Measurements from ENCODE around the gene NECTIN4. TPM values are rescaled to one million over a fixed set of nuclear protein-coding genes. Genes with fewer than 3 reads are reported as not detected.

NECTIN4 gene
- total and polyA plus RNA-seq, 2 of the 8 experiments (the other 6 are each of a cell fraction or from before 2014, with no cell fraction given), result 0.19 to 0.71 TPM

DNA sequence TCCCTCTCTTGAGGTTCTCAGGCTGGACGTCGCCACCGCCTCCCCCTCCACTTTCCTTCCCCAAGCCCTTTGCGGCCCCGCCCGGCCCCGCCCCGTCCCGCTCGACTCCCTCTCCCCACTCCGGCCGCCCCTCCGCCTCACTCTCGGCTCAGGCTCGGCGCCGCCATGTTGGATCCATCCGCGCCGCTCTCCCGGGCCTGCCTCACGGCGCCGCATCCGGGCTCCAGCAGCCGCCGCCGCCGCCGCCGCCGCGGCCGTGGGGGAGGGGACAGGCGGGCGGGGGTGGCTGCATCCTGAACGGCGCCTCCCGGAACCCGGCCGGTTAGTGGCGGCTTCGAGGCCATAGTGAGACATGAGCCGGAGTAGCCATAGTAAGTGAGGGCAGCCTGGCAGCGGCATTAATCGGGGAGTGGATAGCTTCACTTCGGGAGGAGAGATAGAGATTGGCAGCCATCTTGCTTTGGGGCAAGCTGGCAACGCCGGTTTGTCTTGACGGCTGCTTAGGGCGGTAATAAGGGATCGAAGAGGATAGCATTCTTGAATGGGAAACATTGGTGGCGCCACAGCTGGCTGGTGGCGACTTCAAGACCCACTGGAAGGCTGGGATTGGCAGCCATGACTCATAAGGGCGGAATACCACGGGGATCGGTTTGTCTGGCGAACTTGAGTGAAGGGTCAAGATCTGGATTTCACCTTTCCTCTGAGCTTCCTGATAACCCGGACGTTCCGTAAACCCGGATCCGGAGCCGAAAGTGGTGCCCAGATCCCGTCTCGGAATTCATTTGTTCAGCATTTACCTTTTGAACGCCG is 43.3 kb upstream of the NECTIN4 start, which contains the start of gene DEDD (continued):
- TF ChIP-seq, protein P1, sequence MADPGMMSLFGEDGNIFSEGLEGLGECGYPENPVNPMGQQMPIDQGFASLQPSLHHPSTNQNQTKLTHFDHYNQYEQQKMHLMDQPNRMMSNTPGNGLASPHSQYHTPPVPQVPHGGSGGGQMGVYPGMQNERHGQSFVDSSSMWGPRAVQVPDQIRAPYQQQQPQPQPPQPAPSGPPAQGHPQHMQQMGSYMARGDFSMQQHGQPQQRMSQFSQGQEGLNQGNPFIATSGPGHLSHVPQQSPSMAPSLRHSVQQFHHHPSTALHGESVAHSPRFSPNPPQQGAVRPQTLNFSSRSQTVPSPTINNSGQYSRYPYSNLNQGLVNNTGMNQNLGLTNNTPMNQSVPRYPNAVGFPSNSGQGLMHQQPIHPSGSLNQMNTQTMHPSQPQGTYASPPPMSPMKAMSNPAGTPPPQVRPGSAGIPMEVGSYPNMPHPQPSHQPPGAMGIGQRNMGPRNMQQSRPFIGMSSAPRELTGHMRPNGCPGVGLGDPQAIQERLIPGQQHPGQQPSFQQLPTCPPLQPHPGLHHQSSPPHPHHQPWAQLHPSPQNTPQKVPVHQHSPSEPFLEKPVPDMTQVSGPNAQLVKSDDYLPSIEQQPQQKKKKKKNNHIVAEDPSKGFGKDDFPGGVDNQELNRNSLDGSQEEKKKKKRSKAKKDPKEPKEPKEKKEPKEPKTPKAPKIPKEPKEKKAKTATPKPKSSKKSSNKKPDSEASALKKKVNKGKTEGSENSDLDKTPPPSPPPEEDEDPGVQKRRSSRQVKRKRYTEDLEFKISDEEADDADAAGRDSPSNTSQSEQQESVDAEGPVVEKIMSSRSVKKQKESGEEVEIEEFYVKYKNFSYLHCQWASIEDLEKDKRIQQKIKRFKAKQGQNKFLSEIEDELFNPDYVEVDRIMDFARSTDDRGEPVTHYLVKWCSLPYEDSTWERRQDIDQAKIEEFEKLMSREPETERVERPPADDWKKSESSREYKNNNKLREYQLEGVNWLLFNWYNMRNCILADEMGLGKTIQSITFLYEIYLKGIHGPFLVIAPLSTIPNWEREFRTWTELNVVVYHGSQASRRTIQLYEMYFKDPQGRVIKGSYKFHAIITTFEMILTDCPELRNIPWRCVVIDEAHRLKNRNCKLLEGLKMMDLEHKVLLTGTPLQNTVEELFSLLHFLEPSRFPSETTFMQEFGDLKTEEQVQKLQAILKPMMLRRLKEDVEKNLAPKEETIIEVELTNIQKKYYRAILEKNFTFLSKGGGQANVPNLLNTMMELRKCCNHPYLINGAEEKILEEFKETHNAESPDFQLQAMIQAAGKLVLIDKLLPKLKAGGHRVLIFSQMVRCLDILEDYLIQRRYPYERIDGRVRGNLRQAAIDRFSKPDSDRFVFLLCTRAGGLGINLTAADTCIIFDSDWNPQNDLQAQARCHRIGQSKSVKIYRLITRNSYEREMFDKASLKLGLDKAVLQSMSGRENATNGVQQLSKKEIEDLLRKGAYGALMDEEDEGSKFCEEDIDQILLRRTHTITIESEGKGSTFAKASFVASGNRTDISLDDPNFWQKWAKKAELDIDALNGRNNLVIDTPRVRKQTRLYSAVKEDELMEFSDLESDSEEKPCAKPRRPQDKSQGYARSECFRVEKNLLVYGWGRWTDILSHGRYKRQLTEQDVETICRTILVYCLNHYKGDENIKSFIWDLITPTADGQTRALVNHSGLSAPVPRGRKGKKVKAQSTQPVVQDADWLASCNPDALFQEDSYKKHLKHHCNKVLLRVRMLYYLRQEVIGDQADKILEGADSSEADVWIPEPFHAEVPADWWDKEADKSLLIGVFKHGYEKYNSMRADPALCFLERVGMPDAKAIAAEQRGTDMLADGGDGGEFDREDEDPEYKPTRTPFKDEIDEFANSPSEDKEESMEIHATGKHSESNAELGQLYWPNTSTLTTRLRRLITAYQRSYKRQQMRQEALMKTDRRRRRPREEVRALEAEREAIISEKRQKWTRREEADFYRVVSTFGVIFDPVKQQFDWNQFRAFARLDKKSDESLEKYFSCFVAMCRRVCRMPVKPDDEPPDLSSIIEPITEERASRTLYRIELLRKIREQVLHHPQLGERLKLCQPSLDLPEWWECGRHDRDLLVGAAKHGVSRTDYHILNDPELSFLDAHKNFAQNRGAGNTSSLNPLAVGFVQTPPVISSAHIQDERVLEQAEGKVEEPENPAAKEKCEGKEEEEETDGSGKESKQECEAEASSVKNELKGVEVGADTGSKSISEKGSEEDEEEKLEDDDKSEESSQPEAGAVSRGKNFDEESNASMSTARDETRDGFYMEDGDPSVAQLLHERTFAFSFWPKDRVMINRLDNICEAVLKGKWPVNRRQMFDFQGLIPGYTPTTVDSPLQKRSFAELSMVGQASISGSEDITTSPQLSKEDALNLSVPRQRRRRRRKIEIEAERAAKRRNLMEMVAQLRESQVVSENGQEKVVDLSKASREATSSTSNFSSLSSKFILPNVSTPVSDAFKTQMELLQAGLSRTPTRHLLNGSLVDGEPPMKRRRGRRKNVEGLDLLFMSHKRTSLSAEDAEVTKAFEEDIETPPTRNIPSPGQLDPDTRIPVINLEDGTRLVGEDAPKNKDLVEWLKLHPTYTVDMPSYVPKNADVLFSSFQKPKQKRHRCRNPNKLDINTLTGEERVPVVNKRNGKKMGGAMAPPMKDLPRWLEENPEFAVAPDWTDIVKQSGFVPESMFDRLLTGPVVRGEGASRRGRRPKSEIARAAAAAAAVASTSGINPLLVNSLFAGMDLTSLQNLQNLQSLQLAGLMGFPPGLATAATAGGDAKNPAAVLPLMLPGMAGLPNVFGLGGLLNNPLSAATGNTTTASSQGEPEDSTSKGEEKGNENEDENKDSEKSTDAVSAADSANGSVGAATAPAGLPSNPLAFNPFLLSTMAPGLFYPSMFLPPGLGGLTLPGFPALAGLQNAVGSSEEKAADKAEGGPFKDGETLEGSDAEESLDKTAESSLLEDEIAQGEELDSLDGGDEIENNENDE (IDR thresholded peaks at IDR 0.05; ENCODE audit: insufficient replicate concordance, low read length), result peak; percentile 20
- no peak for TF ChIP-seq CEBPB (IDR thresholded peaks at IDR 0.05; ENCODE audit: low read depth, low read length)
- no peak for TF ChIP-seq RAD21 (IDR thresholded peaks at IDR 0.05 in 1 of 2, conservative IDR thresholded peaks at IDR 0.05 in 1 of 2; ENCODE audit: low read depth in 2 of 2, low read length in 2 of 2)
- peak; percentile 72 for TF ChIP-seq TEAD4 (IDR thresholded peaks at IDR 0.05; ENCODE audit: low read depth, low read length)
- no peak for TF ChIP-seq BACH1 (IDR thresholded peaks at IDR 0.05; ENCODE audit: low read length)
- TF ChIP-seq HDAC6 (IDR thresholded peaks at IDR 0.05; ENCODE audit: low read depth, low read length), result no peak
- TF ChIP-seq TAF1 (IDR thresholded peaks at IDR 0.05; ENCODE audit: low read depth, low read length), result peak; percentile 76
- TF ChIP-seq GABPA (IDR thresholded peaks at IDR 0.05; ENCODE audit: borderline replicate concordance, insufficient read depth, low read length), result no peak
- peak; percentile 39 for TF ChIP-seq KDM4A (IDR thresholded peaks at IDR 0.05; ENCODE audit: low read depth, low read length, severe bottlenecking)
- no peak for TF ChIP-seq GTF2F1 (IDR thresholded peaks at IDR 0.05; ENCODE audit: borderline replicate concordance, low read depth, low read length)
